CD14-positive monocyte (primary cell): ENCODE data around the gene KIF4B. TPM values are rescaled to one million over a fixed set of nuclear protein-coding genes. Genes with fewer than 3 reads are reported as not detected.
A peak's percentile ranks its signal among the peaks of the same experiment; 100 is the strongest.

Experiments
- DNase-seq, 3 donors: peaks; one replicate each; pipeline ENCODE4 v3.0.0-alpha.2; 2011 to 2022
- H2AFZ ChIP-seq: 2 replicates; pipeline ENCODE4 v1.6.0; 2012; ENCODE audit warnings: mild to moderate bottlenecking, low read depth, low read length, inconsistent platforms; ENCODE audit not compliant: insufficient read depth, poor library complexity, severe bottlenecking
- H3K27ac ChIP-seq, 2 donors: 1 replicate in 1 of 2; 2 replicates in 1 of 2; pipeline ENCODE4 v1.5.1; 2012 to 2013; ENCODE audit warnings: low read length in 2 of 2, control low read depth in 1 of 2, inconsistent platforms in 1 of 2, low read depth in 1 of 2, mild to moderate bottlenecking in 1 of 2
- H3K27me3 ChIP-seq, 2 donors: one replicate each; pipeline versions ENCODE4 v1.6.0 to v1.6.1; 2011 to 2013; ENCODE audit warnings: low read length in 2 of 2; ENCODE audit not compliant: control insufficient read depth in 2 of 2, insufficient read depth in 2 of 2
- H3K36me3 ChIP-seq, 2 donors: replicated peaks in 1 of 2; 1 replicate in 1 of 2; 2 replicates in 1 of 2; pipeline versions ENCODE4 v1.5.1 to v1.6.1; 2012 to 2013; ENCODE audit warnings: low read length in 2 of 2, control low read depth in 1 of 2, inconsistent platforms in 1 of 2, mild to moderate bottlenecking in 1 of 2; ENCODE audit not compliant: insufficient read depth in 2 of 2, control insufficient read depth in 1 of 2
- H3K4me1 ChIP-seq, 2 donors: 1 replicate in 1 of 2; 2 replicates in 1 of 2; pipeline versions ENCODE4 v1.5.1 to v1.6.1; 2012 to 2013; ENCODE audit warnings: low read length in 2 of 2, control low read depth in 1 of 2, inconsistent platforms in 1 of 2, mild to moderate bottlenecking in 1 of 2, moderate library complexity in 1 of 2; ENCODE audit not compliant: insufficient read depth in 2 of 2, control insufficient read depth in 1 of 2
- H3K4me2 ChIP-seq: replicated peaks from 2 replicates; pipeline ENCODE3; 2012; ENCODE audit warnings: low read length, moderate library complexity, mild to moderate bottlenecking; ENCODE audit not compliant: poor library complexity, severe bottlenecking; ENCODE audit errors: extremely low read depth
- H3K4me3 ChIP-seq, 3 experiments: fragments of 200-600 bp in 1 of 3; sonication (generic) in 1 of 3; replicated peaks in 1 of 3; 1 replicate in 2 of 3; 2 replicates in 1 of 3; pipeline ENCODE4 v1.5.1; 2011 to 2013; ENCODE audit warnings: low read length in 3 of 3, mild to moderate bottlenecking in 3 of 3, control low read depth in 2 of 3, low read depth in 2 of 3, inconsistent platforms in 1 of 3, moderate library complexity in 1 of 3
- H3K79me2 ChIP-seq: 2 replicates; pipeline ENCODE4 v1.6.0; 2012; ENCODE audit warnings: mild to moderate bottlenecking, control low read depth, inconsistent platforms, low read length, moderate library complexity; ENCODE audit not compliant: insufficient read depth
- H3K9ac ChIP-seq: 2 replicates; pipeline ENCODE4 v1.6.0; 2017; ENCODE audit warnings: low read length, mild to moderate bottlenecking; ENCODE audit not compliant: insufficient read depth, poor library complexity, severe bottlenecking
- H3K9me3 ChIP-seq, 2 donors: replicated peaks in 1 of 2; 1 replicate in 1 of 2; 2 replicates in 1 of 2; pipeline versions ENCODE4 v1.5.1 to v1.6.1; 2012 to 2013; ENCODE audit warnings: low read length in 2 of 2, control low read depth in 1 of 2; ENCODE audit not compliant: control insufficient read depth in 1 of 2, insufficient read depth in 1 of 2
- H4K20me1 ChIP-seq: 2 replicates; pipeline ENCODE4 v1.6.0; 2012; ENCODE audit warnings: mild to moderate bottlenecking, low read length, control low read depth, moderate library complexity; ENCODE audit not compliant: insufficient read depth
- H3K27ac Mint-ChIP-seq, 7 donors: one replicate each; pipeline ENCODE4 v1.8.0; 2020; ENCODE audit warnings: mild to moderate bottlenecking in 7 of 7, mixed read lengths in 7 of 7, moderate library complexity in 6 of 7, inconsistent platforms in 2 of 7
- H3K27me3 Mint-ChIP-seq, 3 donors: one replicate each; pipeline ENCODE4 v1.8.0; 2021 to 2022; ENCODE audit warnings: low read depth in 3 of 3, mild to moderate bottlenecking in 3 of 3, mixed read lengths in 3 of 3, moderate library complexity in 3 of 3, inconsistent platforms in 1 of 3
- H3K36me3 Mint-ChIP-seq, 2 donors: one replicate each; pipeline ENCODE4 v1.8.0; 2020; ENCODE audit warnings: mixed read lengths in 2 of 2, inconsistent platforms in 1 of 2, mild to moderate bottlenecking in 1 of 2
- H3K4me1 Mint-ChIP-seq: one replicate; pipeline ENCODE4 v1.8.0; 2020; ENCODE audit warnings: mild to moderate bottlenecking, mixed read lengths
- H3K4me3 Mint-ChIP-seq, 2 donors: one replicate each; pipeline ENCODE4 v1.8.0; 2020; ENCODE audit warnings: mild to moderate bottlenecking in 2 of 2, mixed read lengths in 2 of 2, moderate library complexity in 1 of 2
- H3K9me3 Mint-ChIP-seq, 7 donors: one replicate each; pipeline ENCODE4 v1.8.0; 2020 to 2022; ENCODE audit warnings: mixed read lengths in 7 of 7, mild to moderate bottlenecking in 6 of 7, moderate library complexity in 6 of 7, inconsistent platforms in 2 of 7
- CTCF ChIP-seq: fragments of 200-600 bp; IDR thresholded peaks from one replicate; pipeline ENCODE4 v1.8.0; 2022; ENCODE audit warnings: antibody characterized with exemption, mild to moderate bottlenecking
- WGBS: methylation state at CpG from one replicate; pipeline ENCODE4 v1.1.5; 2013; ENCODE audit warnings: missing lambda C conversion rate; ENCODE audit not compliant: insufficient coverage; 5-methylcytosine and 5-hydroxymethylcytosine counted together
- intact Hi-C, 2 donors: fragments of 100-400 bp; cut with micrococcal nuclease; formaldehyde crosslinking; loops; one replicate each; pipeline versions ENCODE4 v1.15.0 to v1.15.1; 2023
- polyA minus RNA-seq: library from RNA; depleted of rRNA, polyadenylated mRNA; stranded (reverse); fragments of >200 nt; gene quantifications from 2 replicates; pipeline ENCODE4 v1.2.3, GENCODE V29; 2012
- polyA plus RNA-seq, 3 donors: library from polyadenylated mRNA; depleted of rRNA in 1 of 3; unstranded in 2 of 3; stranded (reverse) in 1 of 3; fragments of 300-500 nt in 2 of 3; fragments of >200 nt in 1 of 3; fragmentation: Illumina TruSeq in 2 of 3; gene quantifications; 1 replicate in 2 of 3; 2 replicates in 1 of 3; pipeline ENCODE4 v1.2.3, GENCODE V29; 2012 to 2021
- total RNA-seq, 12 experiments: library from RNA in 1 of 12; stranded (reverse) in 1 of 12; fragments of 120-200 nt in 1 of 12; gene quantifications; one replicate each; pipeline ENCODE4 v1.2.4 and lab custom pipeline; 2013 to 2026; ENCODE audit warnings: mixed read lengths in 6 of 12, inconsistent platforms in 1 of 12

KIF4B gene
- not detected for total RNA-seq (2013)
- under 1 TPM in 1 of 3 donors, not detected in 2; 0.01 TPM for polyA plus RNA-seq
- polyA minus RNA-seq = not detected in 2 replicates
- total RNA-seq (lab: John Stamatoyannopoulos, UW) = 0 to 0.90 (median 0.04) reads per million in 11 experiments

- whole genome bisulfite sequencing = 91% methylated on average over 14 of the region's 21 CpGs
- Histone ChIP-seq H3K9me3 (no peaks in the 10 kb centered on the region), H2AFZ (no peak within 1 kb of the TSS), H4K20me1 (no peaks in the 10 kb centered on the region), H3K27me3 (peaks cover 0 to 2% of the 10 kb centered on the region in 2 donors), H3K4me2 (no peak within 1 kb of the TSS), H3K36me3 (no peaks in the 10 kb centered on the region), H3K9ac (no peak within 1 kb of the TSS), H3K4me1 (no peaks in the 10 kb centered on the region), H3K27ac (no peak within 1 kb of the TSS), H3K4me3 (no peak within 1 kb of the TSS), H3K79me2 (no peaks in the 10 kb centered on the region)
- peaks cover 4 to 8% (median 8%) of the 10 kb centered on the region in 3 donors for H3K27me3 Mint-ChIP-seq
- H3K4me3 Mint-ChIP-seq = peak within 1 kb of the TSS in 1 of 2 donors; percentile 13
- DNase-seq = no peak
- H3K9me3 Mint-ChIP-seq = peaks cover 0 to 2% (median 0%) of the 10 kb centered on the region in 7 donors
- H3K4me1 Mint-ChIP-seq = no peaks in the 10 kb centered on the region
- intact Hi-C loops = no loop called here
- no peak for TF ChIP-seq CTCF
- no peak within 1 kb of the TSS for H3K27ac Mint-ChIP-seq
- no peaks in the 10 kb centered on the region for H3K36me3 Mint-ChIP-seq
These were observed at the start of gene KIF4B for GRCh38 chr5:155013526-155013925. TSS of gene KIF4B (plus strand) at chr5:155013755. CDS start at chr5:155013860, 105 bp downstream.

GRCh38 chr5:154966081-154966841 is 47.3 kb upstream of the KIF4B start:
- Histone ChIP-seq H2AFZ (no peak overlapping the region), H3K4me2 (no peak overlapping the region), H3K27ac (no peak overlapping the region), H3K79me2 (no peaks in the 10 kb centered on the region), H3K9me3 (no peaks in the 10 kb centered on the region), H3K36me3 (peaks cover 35 to 77% of the 10 kb centered on the region in 2 donors), H3K4me1 (no peaks in the 10 kb centered on the region), H3K9ac (no peak overlapping the region), H4K20me1 (no peaks in the 10 kb centered on the region), H3K4me3 (no peak overlapping the region), H3K27me3 (no peaks in the 10 kb centered on the region)
- WGBS = 100% methylated on average over 1 of the region's 7 CpGs
- Mint-ChIP-seq H3K27me3 (no peaks in the 10 kb centered on the region), H3K9me3 (no peaks in the 10 kb centered on the region), H3K4me3 (no peak overlapping the region), H3K36me3 (peaks cover 52 to 65% of the 10 kb centered on the region in 2 donors), H3K4me1 (peaks cover 4% of the 10 kb centered on the region), H3K27ac (peak overlapping the region in 4 of 7 donors; percentile 2 to 59 (median 20))
- TF ChIP-seq CTCF = no peak
- intact Hi-C loops = no loop called here
- DNase-seq = no peak
